ENCODE data around the gene OR2W1.
A peak's percentile ranks its signal among the peaks of the same experiment; 100 is the strongest.

Gene OR2W1

GRCh38 chr6:29045075-29045474, at the start of gene OR2W1:
Gene OR2W1, minus strand, starts transcription at chr6:29045175. Its CDS starts 0 bp downstream, at chr6:29045175.
- DNase-seq: no peak

GRCh38 chr6:29092957-29093356, 48.0 kb upstream of the OR2W1 start:
- DNase-seq: no peak

- no peak for DNase-seq
These were observed 42.2 kb upstream of the OR2W1 start, which contains the start of gene OR2B3 for GRCh38 chr6:29087213-29087612. Gene OR2B3, minus strand, starts transcription at chr6:29087313. Its CDS starts 65 bp downstream, at chr6:29087248.

GRCh38 chr6:29082457-29082856, 37.5 kb upstream of the OR2W1 start:
- DNase-seq: no peak

GRCh38 chr6:29081312-29081711, 36.3 kb upstream of the OR2W1 start:
- DNase-seq: no peak

GRCh38 chr6:29079203-29079602, 34.2 kb upstream of the OR2W1 start:
- no peak for DNase-seq

- DNase-seq: peak; percentile 51
These were observed 27.1 kb upstream of the OR2W1 start for GRCh38 chr6:29071831-29072723.

- no peak for DNase-seq
These were observed 6.7 kb upstream of the OR2W1 start for GRCh38 chr6:29051680-29052079.

GRCh38 chr6:29035951-29036350, 9.0 kb downstream of the OR2W1 start:
- no peak for DNase-seq

GRCh38 chr6:29028821-29029220, 16.2 kb downstream of the OR2W1 start:
- DNase-seq: no peak

GRCh38 chr6:29025927-29026585, 18.9 kb downstream of the OR2W1 start:
- no peak for DNase-seq

GRCh38 chr6:29021434-29021833, 23.5 kb downstream of the OR2W1 start:
- no peak for DNase-seq

- DNase-seq: no peak
These were observed 25.3 kb downstream of the OR2W1 start for GRCh38 chr6:29019629-29020028.

GRCh38 chr6:29017428-29017802, 27.6 kb downstream of the OR2W1 start:
- no peak for DNase-seq

- peak; percentile 92 for DNase-seq
These were observed 28.2 kb downstream of the OR2W1 start for GRCh38 chr6:29016559-29017427.

GRCh38 chr6:29014729-29015608, 30.0 kb downstream of the OR2W1 start:
- no peak for DNase-seq

- DNase-seq: peak; percentile 81
These were observed 33.7 kb downstream of the OR2W1 start for GRCh38 chr6:29011276-29011734.

- DNase-seq: no peak
These were observed 35.6 kb downstream of the OR2W1 start for GRCh38 chr6:29009358-29009757.

GRCh38 chr6:29008089-29008488, 36.9 kb downstream of the OR2W1 start:
- DNase-seq: no peak

- peak; percentile 96 for DNase-seq
These were observed 39.6 kb downstream of the OR2W1 start, which contains the start of gene ZNF311 for GRCh38 chr6:29005183-29005885. Gene ZNF311, minus strand, starts transcription at chr6:29005315. Its CDS starts 1,361 bp downstream, at chr6:29003954.

- peak; percentile 51 for DNase-seq
These were observed 48.0 kb downstream of the OR2W1 start for GRCh38 chr6:28996844-28997510.

All from hematopoietic multipotent progenitor cell treated with erythropoietin and hydrocortisone succinate and interleukin-3 and kit ligand, for 8 days (in vitro differentiated cells).